Right kidney (tissue), 9 donors: ENCODE data around the gene SPG21.
A peak's percentile ranks its signal among the peaks of the same experiment; 100 is the strongest.
"Not testable (repeated sequence)": the region's sequence is repeated elsewhere in the genome, so short reads cannot be mapped to it uniquely, and the experiment has no call there.

Experiments used
- DNase-seq: peaks from one replicate; pipeline ENCODE4 v3.0.0-alpha.2; 2016
- long read RNA-seq, 8 donors: transcript quantifications; one replicate each; lab custom pipeline, GENCODE V29; 2026

SPG21 gene
- long read RNA-seq, donor 1, transcript SPG21-201 (9 exons, 1,822 nt) = major isoform, 37 of 39 reads
- long read RNA-seq, donor 1, partial matches to known transcripts = 0 of 39 reads
- long read RNA-seq, donor 1, other reads (novel, unspliced or antisense) = 0 of 39 reads
- long read RNA-seq, donor 2, transcript SPG21-201 (9 exons, 1,822 nt) = major isoform, 26 of 34 reads
- long read RNA-seq, donor 2, partial matches to known transcripts = 5 of 34 reads
- long read RNA-seq, donor 2, other reads (novel, unspliced or antisense) = 0 of 34 reads
- long read RNA-seq, donor 3, transcript SPG21-201 (9 exons, 1,822 nt) = major isoform, 16 of 23 reads
- long read RNA-seq, donor 3, partial matches to known transcripts = 5 of 23 reads
- long read RNA-seq, donor 3, other reads (novel, unspliced or antisense) = 0 of 23 reads
- long read RNA-seq, donor 4, transcript SPG21-201 (9 exons, 1,822 nt) = major isoform, 32 of 45 reads
- long read RNA-seq, donor 4, partial matches to known transcripts = 11 of 45 reads
- long read RNA-seq, donor 4, other reads (novel, unspliced or antisense) = 0 of 45 reads
- long read RNA-seq, donor 5, transcript SPG21-201 (9 exons, 1,822 nt) = major isoform, 28 of 30 reads
- long read RNA-seq, donor 5, partial matches to known transcripts = 0 of 30 reads
- long read RNA-seq, donor 5, other reads (novel, unspliced or antisense) = 0 of 30 reads
- long read RNA-seq, donor 6, transcript SPG21-201 (9 exons, 1,822 nt) = major isoform, 26 of 28 reads
- long read RNA-seq, donor 6, partial matches to known transcripts = 0 of 28 reads
- long read RNA-seq, donor 6, other reads (novel, unspliced or antisense) = 0 of 28 reads
- long read RNA-seq, donor 7 = 0 reads
- long read RNA-seq, donor 8, transcript SPG21-201 (9 exons, 1,822 nt) = major isoform, 34 of 38 reads
- long read RNA-seq, donor 8, partial matches to known transcripts = 0 of 38 reads
- long read RNA-seq, donor 8, other reads (novel, unspliced or antisense) = 0 of 38 reads

GRCh38 chr15:64989416-64990167, at the start of gene SPG21:
Gene SPG21 (minus strand): TSS chr15:64989914. CDS start chr15:64983569, 6,345 bp downstream.
- peak; percentile 90 for DNase-seq

- DNase-seq = no peak
Measured at GRCh38 chr15:65038836-65039235, 49.1 kb upstream of the SPG21 start.

GRCh38 chr15:65038428-65038827, 48.7 kb upstream of the SPG21 start:
- no peak for DNase-seq

- no peak for DNase-seq
Measured at GRCh38 chr15:65037309-65037708, 47.6 kb upstream of the SPG21 start.

GRCh38 chr15:65034719-65035118, 45.0 kb upstream of the SPG21 start:
- no peak for DNase-seq

- no peak for DNase-seq
Measured at GRCh38 chr15:65033659-65034269, 44.0 kb upstream of the SPG21 start.

GRCh38 chr15:65032801-65033537, 43.3 kb upstream of the SPG21 start:
- DNase-seq = peak; percentile 55

GRCh38 chr15:65029736-65030208, 40.1 kb upstream of the SPG21 start:
- no peak for DNase-seq

GRCh38 chr15:65028921-65029735, 39.4 kb upstream of the SPG21 start, which contains the start of gene MTFMT:
Gene MTFMT (minus strand): TSS chr15:65029639. CDS start chr15:65029613, 26 bp downstream.
- DNase-seq = peak; percentile 97

- DNase-seq = no peak
Measured at GRCh38 chr15:65028338-65028737, 38.6 kb upstream of the SPG21 start.

GRCh38 chr15:65027593-65027992, 37.9 kb upstream of the SPG21 start:
- no peak for DNase-seq

GRCh38 chr15:65026756-65027155, 37.0 kb upstream of the SPG21 start:
- no peak for DNase-seq

- no peak for DNase-seq
Measured at GRCh38 chr15:65021488-65021887, 31.8 kb upstream of the SPG21 start.

- DNase-seq = no peak
Measured at GRCh38 chr15:65020419-65020818, 30.7 kb upstream of the SPG21 start.

GRCh38 chr15:65011198-65011597, 21.5 kb upstream of the SPG21 start:
- not testable (repeated sequence) for DNase-seq

GRCh38 chr15:65008983-65009382, 19.3 kb upstream of the SPG21 start:
- no peak for DNase-seq

GRCh38 chr15:65006876-65007275, 17.2 kb upstream of the SPG21 start:
- no peak for DNase-seq

GRCh38 chr15:65004993-65005392, 15.3 kb upstream of the SPG21 start:
- DNase-seq = no peak

- DNase-seq = no peak
Measured at GRCh38 chr15:64997745-64998375, 8.1 kb upstream of the SPG21 start.
